Caco-2 (cell line): ENCODE measurements around the gene ADAMTS4. TPM values are rescaled to one million over a fixed set of nuclear protein-coding genes. Genes with fewer than 3 reads are reported as not detected.
A peak's percentile ranks its signal among the peaks of the same experiment; 100 is the strongest.

Experiments
- BruUV-seq: library from RNA; stranded (reverse); fragments of 400-500 nt; replicated peaks from 2 replicates; lab custom pipeline; 2021; lab: Mats Ljungman, UMichigan
- CTCF ChIA-PET: fragments of 300-600 bp; sonication (Branson Sonifier 250); formaldehyde crosslinking; loops from one replicate; lab custom pipeline; 2022; ENCODE audit warnings: antibody characterized with exemption; lab: Charles Lee
- POLR2A ChIA-PET: fragments of 300-600 bp; sonication (Branson Sonifier 250); formaldehyde crosslinking; loops from one replicate; lab custom pipeline; 2022; ENCODE audit warnings: antibody characterized with exemption; lab: Charles Lee
- DNase-seq, 2 experiments: peaks; one replicate each; pipeline versions ENCODE4 v3.0.0 to v3.0.0-alpha.2; 2020 to 2022
- H3K27me3 ChIP-seq: replicated peaks from 2 replicates; pipeline ENCODE4 v1.6.0; 2011; ENCODE audit warnings: low read length; ENCODE audit not compliant: control insufficient read depth, insufficient read depth
- H3K36me3 ChIP-seq: 2 replicates; pipeline ENCODE4 v1.5.1; 2011; ENCODE audit warnings: low read length; ENCODE audit not compliant: control insufficient read depth, insufficient read depth
- H3K4me1 ChIP-seq: fragments of 250-450 bp; sonication (Bioruptor Pico); 2 replicates; pipeline ENCODE4 v1.5.1; 2020; ENCODE audit warnings: mild to moderate bottlenecking
- H3K4me3 ChIP-seq: 2 replicates; pipeline ENCODE4 v1.5.1; 2011; ENCODE audit warnings: low read depth, mild to moderate bottlenecking, control low read depth, low read length
- H3K9me3 ChIP-seq: fragments of 250-450 bp; sonication (Bioruptor Pico); 2 replicates; pipeline ENCODE4 v1.5.1; 2020; ENCODE audit warnings: mild to moderate bottlenecking, moderate library complexity
- H3K27ac Mint-ChIP-seq: one replicate; pipeline ENCODE4 v1.8.0; 2022; ENCODE audit warnings: mixed read lengths; ENCODE audit not compliant: unreplicated experiment
- H3K27me3 Mint-ChIP-seq: one replicate; pipeline ENCODE4 v1.8.0; 2022; ENCODE audit warnings: mixed read lengths; ENCODE audit not compliant: insufficient read depth, unreplicated experiment
- H3K36me3 Mint-ChIP-seq: one replicate; pipeline ENCODE4 v1.8.0; 2022; ENCODE audit warnings: mild to moderate bottlenecking, mixed read lengths; ENCODE audit not compliant: insufficient read depth, unreplicated experiment
- H3K4me1 Mint-ChIP-seq: one replicate; pipeline ENCODE4 v1.8.0; 2022; ENCODE audit warnings: low read depth, mixed read lengths; ENCODE audit not compliant: unreplicated experiment
- H3K4me3 Mint-ChIP-seq: one replicate; pipeline ENCODE4 v1.8.0; 2022; ENCODE audit warnings: mild to moderate bottlenecking, moderate library complexity, mixed read lengths; ENCODE audit not compliant: unreplicated experiment
- H3K9me3 Mint-ChIP-seq: one replicate; pipeline ENCODE4 v1.8.0; 2022; ENCODE audit warnings: mixed read lengths; ENCODE audit not compliant: unreplicated experiment
- CTCF ChIP-seq, 2 experiments: fragments of 200-600 bp in 1 of 2; IDR thresholded peaks; 1 replicate in 1 of 2; 2 replicates in 1 of 2; pipeline versions ENCODE4 v1.5.1 to v1.8.0; 2011 to 2022; ENCODE audit warnings: antibody characterized with exemption in 1 of 2, control low read depth in 1 of 2, inconsistent platforms in 1 of 2, low read depth in 1 of 2, low read length in 1 of 2, mild to moderate bottlenecking in 1 of 2, moderate library complexity in 1 of 2; ENCODE audit not compliant: insufficient read depth in 1 of 2, severe bottlenecking in 1 of 2, unreplicated experiment in 1 of 2
- intact Hi-C: fragments of 100-400 bp; cut with micrococcal nuclease; formaldehyde crosslinking; loops from one replicate; pipeline ENCODE4 v1.10.0; 2022; ENCODE audit not compliant: unreplicated experiment
- total RNA-seq: library from RNA; stranded (reverse); gene quantifications from 2 replicates; pipeline ENCODE4 v1.2.3, GENCODE V29; 2022

The ADAMTS4 gene
- total RNA-seq, 1 experiment from 2014 or later = 0.32 TPM

- peaks cover 26% of the 10 kb centered on the region for H3K36me3 Mint-ChIP-seq
- peaks cover 3% of the 10 kb centered on the region; the same call in 1 of the 2 replicates for H3K4me1 ChIP-seq
- no peaks in the 10 kb centered on the region for H3K27me3 Mint-ChIP-seq
- ChIA-PET CTCF (interaction anchor here (0.6 to 2.1 kb wide), 15 partner anchors 9 to 224 kb away, joined by 3 to 22 read pairs (median 4); partner anchors contain the start of genes APOA2, B4GALT3, F11R and NDUFS2), POLR2A (interaction anchor here (0.5 to 2.4 kb wide), 7 partner anchors 11 to 145 kb away, joined by 3 to 25 read pairs (median 8); partner anchors contain the start of genes B4GALT3, DEDD, F11R and NDUFS2)
- no peaks in the 10 kb centered on the region for H3K4me1 Mint-ChIP-seq
- peak within 1 kb of the TSS; percentile 83 for H3K4me3 Mint-ChIP-seq
- BruUV-seq = no TSS peak
- H3K9me3 ChIP-seq = no peaks in the 10 kb centered on the region
- intact Hi-C loops = no loop called here
- no peaks in the 10 kb centered on the region for H3K9me3 Mint-ChIP-seq
- peak within 1 kb of the TSS; percentile 88 for H3K4me3 ChIP-seq
- H3K27ac Mint-ChIP-seq = peak within 1 kb of the TSS; percentile 81
- TF ChIP-seq CTCF (IDR thresholded peaks at IDR 0.05; ENCODE audit: insufficient read depth in 1 of 2, low read depth in 1 of 2, low read length in 1 of 2, severe bottlenecking in 1 of 2, unreplicated experiment in 1 of 2) = peak in 1 of 2 experiments; percentile 55
- H3K36me3 ChIP-seq = peaks cover 1% of the 10 kb centered on the region
- no peaks in the 10 kb centered on the region for H3K27me3 ChIP-seq
- DNase-seq = peak; percentile 96 to 98
Measured at GRCh38 chr1:161165742-161166668, 32.8 kb downstream of the ADAMTS4 start, which contains the start of gene PPOX. TSS of gene PPOX (plus strand) at chr1:161166426. CDS start at chr1:161166848, 422 bp downstream.

GRCh38 chr1:161164901-161165610 is 33.8 kb downstream of the ADAMTS4 start:
- peak overlapping the region; percentile 81 for H3K27ac Mint-ChIP-seq
- no peaks in the 10 kb centered on the region for H3K27me3 Mint-ChIP-seq
- H3K4me1 Mint-ChIP-seq = no peaks in the 10 kb centered on the region
- H3K36me3 Mint-ChIP-seq = peaks cover 24% of the 10 kb centered on the region
- TF ChIP-seq CTCF (IDR thresholded peaks at IDR 0.05; ENCODE audit: insufficient read depth in 1 of 2, low read depth in 1 of 2, low read length in 1 of 2, severe bottlenecking in 1 of 2, unreplicated experiment in 1 of 2) = no peak
- H3K27me3 ChIP-seq = no peaks in the 10 kb centered on the region
- intact Hi-C loops = no loop called here
- H3K4me1 ChIP-seq = peaks cover 7% of the 10 kb centered on the region
- H3K4me3 Mint-ChIP-seq = peak overlapping the region; percentile 83
- H3K4me3 ChIP-seq = peak overlapping the region; percentile 88
- no peak for DNase-seq
- ChIA-PET POLR2A (interaction anchor here (1.3 to 2.4 kb wide), 5 partner anchors 10 to 37 kb away, joined by 8 to 25 read pairs (median 10); partner anchors contain the start of genes B4GALT3, DEDD, NDUFS2 and UFC1), CTCF (interaction anchor here (0.6 to 2.1 kb wide), 12 partner anchors 8 to 967 kb away, joined by 3 to 22 read pairs (median 5); partner anchors contain the start of genes APOA2, B4GALT3, F11R and NDUFS2)
- H3K36me3 ChIP-seq = peaks cover 3% of the 10 kb centered on the region
- H3K9me3 ChIP-seq = no peaks in the 10 kb centered on the region
- H3K9me3 Mint-ChIP-seq = no peaks in the 10 kb centered on the region
- BruUV-seq = no TSS peak

- intact Hi-C loops = no loop called here
- H3K4me3 ChIP-seq = no peak overlapping the region
- no peak for DNase-seq
- Mint-ChIP-seq H3K27me3 (no peaks in the 10 kb centered on the region), H3K4me1 (no peaks in the 10 kb centered on the region), H3K27ac (no peak overlapping the region), H3K36me3 (peaks cover 28% of the 10 kb centered on the region), H3K4me3 (no peak overlapping the region), H3K9me3 (no peaks in the 10 kb centered on the region)
- BruUV-seq = no TSS peak
- H3K36me3 ChIP-seq = peaks cover 3% of the 10 kb centered on the region
- H3K9me3 ChIP-seq = no peaks in the 10 kb centered on the region
- ChIA-PET CTCF (no interaction called here), POLR2A (interaction anchor here (0.6 kb wide), 1 partner anchor 17 kb away, joined by 3 read pairs; no protein-coding TSS in a partner anchor)
- H3K4me1 ChIP-seq = peaks cover 11% of the 10 kb centered on the region
- TF ChIP-seq CTCF (IDR thresholded peaks at IDR 0.05; ENCODE audit: insufficient read depth in 1 of 2, low read depth in 1 of 2, low read length in 1 of 2, severe bottlenecking in 1 of 2, unreplicated experiment in 1 of 2) = no peak
- H3K27me3 ChIP-seq = no peaks in the 10 kb centered on the region
Measured at GRCh38 chr1:161163793-161164192, 35.1 kb downstream of the ADAMTS4 start.
